HG02642 (cell line): ENCODE results near the gene EIPR1.

Experiments
- ATAC-seq: cut with Tn5 transposase; IDR thresholded peaks from one replicate; pipeline ENCODE4 v1.9.1; 2021; ENCODE audit warnings: mild to moderate bottlenecking; ENCODE audit not compliant: unreplicated experiment, poor library complexity

EIPR1 gene

DNA sequence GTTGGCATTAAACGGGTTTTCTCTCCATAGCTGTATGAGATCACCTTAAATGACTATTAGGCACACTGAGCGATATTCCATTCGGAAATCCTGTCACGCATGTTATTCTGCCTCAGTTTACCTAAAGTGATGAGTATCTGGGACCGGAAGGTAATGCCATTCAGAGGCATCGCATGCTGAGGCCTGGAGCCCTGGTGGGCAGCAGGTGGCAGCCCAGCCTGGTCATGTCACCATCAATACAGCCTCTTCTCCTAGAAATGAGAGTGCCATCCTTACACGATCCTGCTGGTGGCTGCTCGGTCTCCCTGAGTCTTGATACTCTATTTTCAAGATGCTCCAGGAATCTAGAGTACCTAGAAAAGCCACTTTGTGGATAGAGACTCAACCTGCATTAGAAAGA is 119.8 kb downstream of the EIPR1 start:
- no peak for ATAC-seq

GRCh38 chr2:3257166-3257565 is 120.5 kb downstream of the EIPR1 start:
- ATAC-seq = no peak

DNA sequence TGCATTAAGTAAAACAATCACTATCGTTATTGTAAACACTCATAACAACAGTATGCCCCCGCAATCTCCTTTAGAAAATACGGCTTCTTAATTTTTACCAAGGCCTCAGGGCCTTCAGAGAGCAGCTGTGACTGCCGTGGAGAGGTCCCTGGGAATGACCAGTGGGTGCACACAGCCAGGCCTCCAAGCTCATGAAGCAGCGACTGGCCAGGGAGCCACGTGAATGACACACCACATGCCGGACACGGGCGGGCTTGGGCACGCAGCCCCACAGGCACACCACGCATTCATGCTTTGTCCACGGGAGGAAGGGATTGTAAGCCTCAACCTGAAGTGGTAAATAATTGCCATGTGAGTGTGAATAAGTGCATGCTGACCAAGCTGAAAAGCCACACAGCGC is 121.0 kb downstream of the EIPR1 start:
- ATAC-seq = no peak

- no peak for ATAC-seq
Observed at GRCh38 chr2:3256157-3256556, 121.5 kb downstream of the EIPR1 start.

GRCh38 chr2:3254442-3254941 is 123.1 kb downstream of the EIPR1 start:
- ATAC-seq = peak; percentile 84

GRCh38 chr2:3253913-3254441 is 123.6 kb downstream of the EIPR1 start:
- ATAC-seq = no peak

DNA sequence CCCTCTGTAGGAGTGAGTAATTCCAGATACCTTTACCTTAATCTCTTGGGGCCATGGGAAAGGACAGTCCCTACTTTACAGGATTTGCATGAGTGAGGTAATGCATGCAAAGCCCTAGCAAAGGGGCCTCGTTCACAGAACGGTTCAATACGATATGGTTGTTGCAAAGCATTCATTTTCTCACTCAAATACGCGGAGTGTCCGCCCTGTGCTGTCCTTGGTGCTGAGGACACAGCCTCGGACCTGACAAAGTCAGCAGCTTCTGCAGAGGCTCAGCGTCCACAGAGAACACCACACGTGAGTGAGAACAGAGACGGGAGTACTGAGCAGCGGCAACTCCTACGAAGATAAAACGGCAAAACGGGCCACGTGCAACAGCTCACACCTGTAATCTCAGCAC is 125.7 kb downstream of the EIPR1 start:
- no peak for ATAC-seq

GRCh38 chr2:3249476-3249962 is 128.1 kb downstream of the EIPR1 start:
- no peak for ATAC-seq

- no peak for ATAC-seq
Observed at GRCh38 chr2:3248754-3249475, 128.7 kb downstream of the EIPR1 start.

DNA sequence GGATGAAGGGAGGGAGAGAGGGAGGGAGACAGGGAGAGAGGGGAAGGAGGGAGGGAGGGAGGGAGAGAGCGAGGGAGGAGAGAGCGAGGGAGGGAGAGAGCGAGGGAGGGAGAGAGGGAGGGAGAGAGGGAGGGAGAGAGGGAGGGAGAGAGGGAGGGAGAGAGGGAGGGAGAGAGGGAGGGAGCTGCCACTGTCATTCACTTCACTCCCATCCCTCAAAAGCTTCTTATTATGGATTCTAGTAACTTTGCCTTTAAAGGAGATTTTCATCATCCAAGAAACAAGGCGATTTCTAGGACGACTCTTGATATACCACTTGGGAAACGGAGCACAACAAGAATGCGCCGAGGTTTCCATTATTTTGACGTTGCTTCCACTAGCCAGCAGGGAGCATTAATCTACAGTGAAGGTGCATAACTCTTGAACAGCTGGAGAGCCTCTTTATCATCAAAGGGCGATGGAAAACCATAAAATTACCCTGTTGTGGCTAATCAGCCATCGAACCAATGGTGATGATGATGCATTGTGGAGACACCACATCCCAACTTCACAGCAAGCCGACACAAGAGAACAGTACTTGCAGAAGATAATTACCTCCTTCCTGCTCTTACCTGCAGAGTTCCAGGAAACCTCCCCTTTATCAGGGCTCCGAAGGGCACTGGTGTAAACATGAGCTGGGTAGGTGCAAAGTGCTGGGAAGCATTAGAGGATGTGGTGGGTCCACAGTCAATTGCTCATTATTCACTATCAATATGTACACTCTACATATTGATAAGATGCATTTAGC is 130.5 kb downstream of the EIPR1 start:
- ATAC-seq = no peak

GRCh38 chr2:3246406-3246805 is 131.2 kb downstream of the EIPR1 start:
- ATAC-seq = no peak

- no peak for ATAC-seq
Observed at GRCh38 chr2:3244486-3244885, 133.1 kb downstream of the EIPR1 start.

GRCh38 chr2:3243804-3244203 is 133.8 kb downstream of the EIPR1 start:
- no peak for ATAC-seq

DNA sequence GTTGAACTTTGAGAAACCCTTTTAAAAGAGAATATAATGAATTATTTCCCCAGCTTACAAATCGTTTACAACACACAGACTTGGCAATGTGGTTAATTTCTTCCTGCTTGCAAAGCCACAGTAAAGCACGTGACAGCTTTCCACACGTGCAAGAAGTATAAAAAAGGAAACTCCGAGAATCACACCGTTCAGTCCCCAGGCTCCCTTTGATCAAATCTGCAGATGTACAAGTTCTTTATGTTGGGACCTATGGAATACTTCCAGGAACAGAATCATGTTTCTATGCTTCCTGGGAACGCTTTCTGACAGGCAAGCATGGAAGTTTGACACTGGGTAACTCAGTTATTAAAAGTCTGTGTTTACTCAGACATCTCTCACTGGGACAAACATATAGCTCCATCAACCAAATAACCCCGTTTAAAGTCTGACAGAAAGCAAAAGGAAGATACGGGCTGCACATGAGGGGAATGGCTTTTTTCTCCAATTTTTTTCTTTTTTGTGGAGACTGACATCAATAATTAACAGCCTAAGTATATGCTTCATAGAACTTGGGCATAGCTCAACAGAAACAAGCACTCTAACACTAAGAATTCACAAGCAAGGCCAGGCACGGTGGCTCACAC is 134.8 kb downstream of the EIPR1 start:
- ATAC-seq = peak; percentile 84

DNA sequence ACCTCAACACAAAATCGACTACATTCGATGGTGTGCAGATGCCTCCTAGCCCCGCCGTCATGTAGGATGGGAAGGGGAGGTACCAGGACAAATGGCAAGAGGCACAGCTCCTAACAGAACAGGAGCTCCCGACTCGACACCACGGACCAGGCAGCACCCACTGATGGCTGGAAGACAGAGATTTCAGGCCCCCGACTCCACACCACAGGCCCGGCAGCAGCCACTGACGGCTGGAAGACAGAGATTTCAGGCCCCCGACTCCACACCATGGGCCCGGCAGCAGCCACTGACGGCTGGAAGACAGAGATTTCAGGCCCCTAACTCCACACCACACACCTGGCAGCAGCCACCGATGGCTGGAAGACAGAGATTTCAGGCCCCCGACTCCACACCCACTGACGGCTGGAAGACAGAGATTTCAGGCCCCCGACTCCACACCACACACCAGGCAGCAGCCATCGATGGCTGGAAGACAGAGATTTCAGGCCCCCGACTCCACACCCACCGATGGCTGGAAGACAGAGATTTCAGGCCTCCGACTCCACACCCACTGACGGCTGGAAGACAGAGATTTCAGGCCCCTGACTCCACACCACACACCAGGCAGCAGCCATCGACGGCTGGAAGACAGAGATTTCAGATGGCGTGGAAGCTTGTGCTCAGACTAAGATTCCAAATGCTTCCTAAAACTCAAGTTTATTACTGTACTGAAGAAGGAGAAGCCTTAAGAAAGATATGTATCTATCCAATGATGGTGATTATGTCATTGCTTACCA is 135.5 kb downstream of the EIPR1 start:
- peak; percentile 6 for ATAC-seq

- peak; percentile 50 for ATAC-seq
Observed at GRCh38 chr2:3238951-3239841, 138.4 kb downstream of the EIPR1 start.

GRCh38 chr2:3236300-3237045 is 141.1 kb downstream of the EIPR1 start:
- no peak for ATAC-seq

GRCh38 chr2:3233877-3234276 is 143.7 kb downstream of the EIPR1 start:
- no peak for ATAC-seq
